K562 (cell line): ENCODE measurements around the gene LIX1L. TPM values are rescaled to one million over a fixed set of nuclear protein-coding genes. Genes with fewer than 3 reads are reported as not detected.

Experiments used
- ESRRB ChIP-seq: fragments of 250-450 bp; sonication (Bioruptor Pico); IDR thresholded peaks from 2 replicates; pipeline ENCODE4 v1.5.0; 2020; ENCODE audit warnings: mild to moderate bottlenecking, moderate library complexity, borderline replicate concordance
- GATAD2A ChIP-seq: fragments of 450-650 bp; IDR thresholded peaks from 2 replicates; pipeline ENCODE4 v1.6.1; 2017
- HDAC6 ChIP-seq: IDR thresholded peaks from 2 replicates; pipeline ENCODE4 v1.6.1; 2012; ENCODE audit warnings: low read depth, mild to moderate bottlenecking, control low read depth, inconsistent platforms, low read length, moderate library complexity
- HMBOX1 ChIP-seq: sonication (generic); IDR thresholded peaks from 2 replicates; pipeline ENCODE4 v1.6.1; 2016
- HNRNPK ChIP-seq: fragments of 200-400 bp; formaldehyde crosslinking; IDR thresholded peaks from one replicate; pipeline ENCODE4 v1.6.1; 2018; ENCODE audit warnings: mild to moderate bottlenecking, low read depth, low read length; ENCODE audit not compliant: poor library complexity, severe bottlenecking
- HSF4 ChIP-seq: fragments of 250-450 bp; sonication (Bioruptor Pico); IDR thresholded peaks from 2 replicates; pipeline ENCODE4 v2.1.2; 2022; ENCODE audit warnings: mild to moderate bottlenecking, moderate library complexity, borderline replicate concordance
- KAT2B ChIP-seq: IDR thresholded peaks from one replicate; pipeline ENCODE4 v1.6.1; 2012; ENCODE audit warnings: low read depth, mild to moderate bottlenecking, control low read depth, inconsistent platforms, low read length, moderate library complexity
- KAT8 ChIP-seq: fragments of 450-650 bp; IDR thresholded peaks from 2 replicates; pipeline ENCODE4 v1.6.1; 2016; ENCODE audit warnings: low read depth, mild to moderate bottlenecking
- MCM7 ChIP-seq, 2 experiments: fragments of 450-650 bp; IDR thresholded peaks; 2 replicates each; pipeline ENCODE4 v1.6.1; 2016 to 2018
- POLR2H ChIP-seq: IDR thresholded peaks from 2 replicates; pipeline ENCODE4 v1.6.1; 2016; ENCODE audit warnings: missing genetic modification characterization, low read depth, mild to moderate bottlenecking, control low read depth, missing compliant biosample characterization, moderate library complexity
- PREB ChIP-seq: sonication (generic); formaldehyde crosslinking; IDR thresholded peaks from 2 replicates; pipeline ENCODE4 v1.8.1; 2023; ENCODE audit warnings: mild to moderate bottlenecking, missing genetic modification reagents
- SMARCA4 ChIP-seq: fragments of 450-650 bp; IDR thresholded peaks from 2 replicates; pipeline ENCODE4 v1.6.1; 2016
- XRCC5 ChIP-seq: fragments of 200-400 bp; formaldehyde crosslinking; IDR thresholded peaks from 2 replicates; pipeline ENCODE4 v1.6.1; 2017; ENCODE audit warnings: low read depth, mild to moderate bottlenecking, low read length
- ZBTB33 ChIP-seq: sonication (generic); formaldehyde crosslinking; IDR thresholded peaks from 2 replicates; pipeline ENCODE4 v1.8.1; 2023; ENCODE audit warnings: mild to moderate bottlenecking, missing genetic modification reagents
- ZNF263 ChIP-seq: sonication (generic); formaldehyde crosslinking; IDR thresholded peaks from 2 replicates; pipeline ENCODE4 v1.8.0; 2022; ENCODE audit warnings: mild to moderate bottlenecking, missing genetic modification reagents, borderline replicate concordance
- polyA plus RNA-seq, 8 experiments: library from polyadenylated mRNA; depleted of rRNA in 4 of 8; stranded (reverse) in 5 of 8; unstranded in 3 of 8; fragments of >200 nt; fragmentation: Nextera tagmentation in 2 of 8; fragmentation: Illumina TruSeq in 1 of 8; extraction: Ambion mirVana in 2 of 8; extraction: Trizol in 1 of 8; gene quantifications; 2 replicates each; pipeline versions ENCODE4 v1.2.1 to v1.2.3, GENCODE V29; 2011 to 2014; ENCODE audit warnings: inconsistent platforms in 1 of 8, missing spikeins in 1 of 8
- total RNA-seq, 7 experiments: library from RNA; depleted of rRNA in 6 of 7; stranded (reverse); fragments of >200 nt in 6 of 7; fragmentation: Illumina TruSeq in 2 of 7; extraction: Trizol in 2 of 7; gene quantifications; 2 replicates each; pipeline versions ENCODE4 v1.2.1 to v1.2.3, GENCODE V29; 2011 to 2021; ENCODE audit warnings: low replicate concordance in 1 of 7
- TF ChIP-seq, protein P1 (sequence below): sonication (generic); formaldehyde crosslinking; IDR thresholded peaks from 2 replicates; pipeline ENCODE4 v1.8.0; 2022; ENCODE audit warnings: missing genetic modification reagents, mild to moderate bottlenecking, borderline replicate concordance

The LIX1L gene
- total and polyA plus RNA-seq, 9 of the 15 experiments (the other 6 are each of a cell fraction or from before 2014, with no cell fraction given) = 4.6 to 26.5 (median 12.5) TPM

GRCh38 chr1:145962157-145963102, 4.6 kb upstream of the LIX1L start (continued):
- TF ChIP-seq HMBOX1 (no peak), HDAC6 (no peak), PREB (no peak), ESRRB (CRISPR knock-in tag) (no peak), HNRNPK (no peak), KAT2B (no peak), XRCC5 (no peak), POLR2H (no peak), HSF4 (CRISPR knock-in tag) (no peak), ZBTB33 (no peak), KAT8 (no peak), SMARCA4 (no peak), MCM7 (IDR thresholded peaks at IDR 0.05) (no peak), GATAD2A (no peak), ZNF263 (CRISPR knock-in tag) (no peak)
- TF ChIP-seq, protein P1, sequence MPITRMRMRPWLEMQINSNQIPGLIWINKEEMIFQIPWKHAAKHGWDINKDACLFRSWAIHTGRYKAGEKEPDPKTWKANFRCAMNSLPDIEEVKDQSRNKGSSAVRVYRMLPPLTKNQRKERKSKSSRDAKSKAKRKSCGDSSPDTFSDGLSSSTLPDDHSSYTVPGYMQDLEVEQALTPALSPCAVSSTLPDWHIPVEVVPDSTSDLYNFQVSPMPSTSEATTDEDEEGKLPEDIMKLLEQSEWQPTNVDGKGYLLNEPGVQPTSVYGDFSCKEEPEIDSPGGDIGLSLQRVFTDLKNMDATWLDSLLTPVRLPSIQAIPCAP = no peak
